GM15510 (cell line): ENCODE results near the gene TAF13.

Source experiments
- POLR2A ChIP-seq: IDR thresholded peaks from 3 replicates; pipeline ENCODE4 v1.6.1; 2011; ENCODE audit warnings: borderline replicate concordance; ENCODE audit not compliant: insufficient read length; ENCODE audit errors: extremely low read depth

The TAF13 gene

GRCh38 chr1:109027841-109028240 lies 48.0 kb downstream of the TAF13 start:
- TF ChIP-seq POLR2A, result no peak

- no peak for TF ChIP-seq POLR2A
Measured at GRCh38 chr1:109025694-109026093, 50.1 kb downstream of the TAF13 start.

- TF ChIP-seq POLR2A, result no peak
Measured at GRCh38 chr1:109024646-109025045, 51.2 kb downstream of the TAF13 start.

GRCh38 chr1:109020693-109021257 lies 55.0 kb downstream of the TAF13 start:
- no peak for TF ChIP-seq POLR2A

GRCh38 chr1:109017134-109017533 lies 58.7 kb downstream of the TAF13 start:
- no peak for TF ChIP-seq POLR2A
